ENCODE measurements around the gene TMOD3.

The TMOD3 gene

DNA sequence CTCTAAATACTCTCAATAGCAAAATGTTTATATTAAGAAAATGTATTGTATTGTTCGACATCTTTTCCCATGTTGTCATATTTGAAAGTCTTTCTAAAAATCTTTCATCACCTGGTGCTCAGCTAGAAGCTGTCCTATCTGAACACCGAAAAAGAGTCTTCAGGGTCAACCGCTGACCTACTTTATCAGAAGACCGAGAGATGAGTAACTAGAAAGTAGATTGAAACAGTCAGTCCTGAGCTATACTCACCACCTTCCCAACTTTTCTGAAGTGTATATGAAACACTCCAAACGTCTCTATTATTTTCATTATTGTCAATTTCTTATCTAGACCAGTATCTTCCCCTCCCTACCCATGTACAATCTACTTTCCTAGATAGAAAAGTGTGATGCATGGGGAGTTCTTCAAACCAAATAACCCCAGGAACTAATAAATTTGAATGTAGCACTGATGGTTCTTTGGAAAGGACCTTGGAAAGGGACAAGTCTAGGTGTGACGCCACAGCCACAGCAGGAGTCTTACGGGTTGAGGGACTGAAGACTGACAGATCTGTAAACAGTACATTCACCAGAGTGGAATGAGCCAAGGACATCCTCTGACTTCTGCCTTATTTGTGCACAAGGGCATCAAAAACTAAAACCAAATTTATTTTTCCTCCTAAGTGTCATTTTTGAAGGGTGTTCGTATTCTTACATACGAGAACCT, 58.6 kb downstream of the TMOD3 start:
- Histone ChIP-seq H3K9me3 (ENCODE audit: control insufficient read depth, low read depth, low read length) (no peaks in the 10 kb centered on the region), H3K36me3 (ENCODE audit: control insufficient read depth, low read depth, low read length) (no peaks in the 10 kb centered on the region), H3K27ac (ENCODE audit: low read length) (no peak overlapping the region)

DNA sequence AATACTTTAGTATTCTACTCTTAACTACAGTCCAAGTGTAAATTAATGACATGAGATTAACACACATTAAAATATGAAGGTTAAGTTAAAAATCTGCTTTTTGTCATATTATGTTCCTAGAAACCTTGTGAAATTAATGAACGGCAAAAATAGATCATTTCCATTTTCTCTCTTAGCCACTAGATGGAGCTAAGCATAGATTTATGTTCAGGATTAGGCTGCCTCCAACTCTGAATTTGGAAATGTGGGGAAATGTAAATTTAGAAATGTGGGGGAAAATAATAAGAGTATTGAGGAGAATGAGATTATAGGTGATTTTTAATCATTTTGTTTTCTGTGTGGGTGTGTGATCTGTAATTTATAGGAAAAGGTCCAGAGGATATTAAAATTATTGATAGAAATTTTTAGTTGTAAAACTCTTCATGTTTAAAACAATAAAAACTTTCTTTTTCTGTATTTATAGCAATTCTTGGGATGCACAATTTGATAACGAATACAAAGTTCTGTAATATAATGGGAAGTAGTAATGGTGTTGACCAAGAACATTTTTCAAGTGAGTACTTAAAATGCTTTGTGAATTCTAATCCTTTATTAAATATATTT, 59.2 kb downstream of the TMOD3 start:
- H3K36me3 ChIP-seq (ENCODE audit: control insufficient read depth, low read depth, low read length) = no peaks in the 10 kb centered on the region
- H3K4me1 ChIP-seq (ENCODE audit: control insufficient read depth, low read depth, low read length) = no peaks in the 10 kb centered on the region
- H3K9me3 ChIP-seq (ENCODE audit: control insufficient read depth, low read depth, low read length) = no peaks in the 10 kb centered on the region
- no peak overlapping the region for H3K27ac ChIP-seq (ENCODE audit: low read length)
- H3K27me3 ChIP-seq (ENCODE audit: control insufficient read depth, insufficient read depth, low read length) = no peaks in the 10 kb centered on the region
- H3K9ac ChIP-seq (ENCODE audit: low read length) = no peak overlapping the region
- no peak overlapping the region for H3K4me3 ChIP-seq (ENCODE audit: low read length)

More for the DNA sequence above, 58.6 kb downstream of the TMOD3 start:
- Histone ChIP-seq H3K4me3 (ENCODE audit: low read length) (no peak overlapping the region), H3K4me1 (ENCODE audit: control insufficient read depth, low read depth, low read length) (no peaks in the 10 kb centered on the region), H3K9ac (ENCODE audit: low read length) (no peak overlapping the region), H3K27me3 (ENCODE audit: control insufficient read depth, insufficient read depth, low read length) (no peaks in the 10 kb centered on the region)

DNA sequence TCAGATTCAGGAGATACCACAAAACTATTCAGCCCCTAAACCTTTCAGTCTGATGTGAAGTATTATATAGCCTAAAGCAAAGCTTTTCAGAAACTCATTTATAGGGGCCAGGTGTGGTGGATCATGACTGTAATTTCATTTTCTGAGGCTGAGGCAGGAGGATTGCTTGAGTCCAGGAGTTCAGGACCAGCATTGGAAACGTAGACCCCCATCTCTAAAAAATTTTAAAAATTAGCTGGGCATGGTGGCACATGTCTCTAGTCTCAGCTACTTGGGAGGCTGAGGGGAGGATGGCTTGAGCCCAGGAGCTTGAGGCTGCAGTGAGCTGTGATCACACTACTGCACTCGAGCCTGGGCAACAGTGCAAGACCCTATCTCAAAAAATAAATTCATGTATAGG, 60.0 kb downstream of the TMOD3 start:
- Histone ChIP-seq H3K36me3 (ENCODE audit: control insufficient read depth, low read depth, low read length) (peaks cover under 1% of the 10 kb centered on the region), H3K4me3 (ENCODE audit: low read length) (no peak overlapping the region), H3K27me3 (ENCODE audit: control insufficient read depth, insufficient read depth, low read length) (no peaks in the 10 kb centered on the region), H3K9ac (ENCODE audit: low read length) (no peak overlapping the region), H3K4me1 (ENCODE audit: control insufficient read depth, low read depth, low read length) (no peaks in the 10 kb centered on the region), H3K9me3 (ENCODE audit: control insufficient read depth, low read depth, low read length) (no peaks in the 10 kb centered on the region), H3K27ac (ENCODE audit: low read length) (no peak overlapping the region)

DNA sequence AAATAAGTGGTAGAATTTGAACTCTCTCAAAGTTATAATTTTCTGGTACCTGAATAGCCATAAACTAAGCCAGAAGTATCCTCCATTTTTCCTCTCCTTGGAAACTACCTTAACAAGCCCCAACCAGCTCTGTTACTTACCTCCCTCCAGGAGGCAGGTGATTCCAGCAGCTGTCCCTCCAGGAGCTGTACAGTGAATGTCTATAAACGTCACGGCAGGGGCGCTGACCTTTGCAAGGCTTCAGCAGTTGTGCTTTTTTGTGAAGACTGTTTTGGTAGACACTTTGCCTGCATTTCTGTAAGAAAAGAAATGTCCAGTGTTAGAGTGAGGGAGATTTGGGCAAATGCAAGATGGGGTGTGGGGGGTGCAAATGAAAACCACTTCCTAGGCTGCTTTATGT, 75.0 kb downstream of the TMOD3 start:
- Histone ChIP-seq H3K4me3 (ENCODE audit: low read length) (no peak overlapping the region), H3K27me3 (ENCODE audit: control insufficient read depth, insufficient read depth, low read length) (no peaks in the 10 kb centered on the region), H3K27ac (ENCODE audit: low read length) (no peak overlapping the region), H3K36me3 (ENCODE audit: control insufficient read depth, low read depth, low read length) (peaks cover 24% of the 10 kb centered on the region), H3K9me3 (ENCODE audit: control insufficient read depth, low read depth, low read length) (no peaks in the 10 kb centered on the region), H3K4me1 (ENCODE audit: control insufficient read depth, low read depth, low read length) (no peaks in the 10 kb centered on the region), H3K9ac (ENCODE audit: low read length) (no peak overlapping the region)

DNA sequence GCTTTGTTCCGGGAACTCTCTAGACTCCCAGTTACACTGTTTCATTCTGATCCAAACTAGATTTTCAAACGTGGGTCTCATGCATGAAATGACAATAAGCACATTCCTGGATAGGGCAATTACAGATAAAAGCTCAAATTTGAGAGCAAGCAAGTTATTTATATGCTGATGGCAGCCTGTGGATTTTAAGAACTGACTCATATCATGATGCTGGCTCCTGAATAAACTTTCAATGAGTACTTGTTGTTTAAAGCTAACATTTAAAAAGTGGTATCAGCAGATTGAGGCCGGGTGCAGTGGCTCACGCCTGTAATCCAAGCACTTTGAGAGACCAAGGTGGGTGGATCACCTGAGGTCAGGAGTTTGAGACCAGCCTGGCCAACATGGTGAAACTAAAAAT, 75.5 kb downstream of the TMOD3 start:
- Histone ChIP-seq H3K27ac (ENCODE audit: low read length) (no peak overlapping the region), H3K9me3 (ENCODE audit: control insufficient read depth, low read depth, low read length) (no peaks in the 10 kb centered on the region), H3K36me3 (ENCODE audit: control insufficient read depth, low read depth, low read length) (peaks cover 21% of the 10 kb centered on the region), H3K9ac (ENCODE audit: low read length) (no peak overlapping the region), H3K4me1 (ENCODE audit: control insufficient read depth, low read depth, low read length) (no peaks in the 10 kb centered on the region), H3K27me3 (ENCODE audit: control insufficient read depth, insufficient read depth, low read length) (no peaks in the 10 kb centered on the region), H3K4me3 (ENCODE audit: low read length) (no peak overlapping the region)

DNA sequence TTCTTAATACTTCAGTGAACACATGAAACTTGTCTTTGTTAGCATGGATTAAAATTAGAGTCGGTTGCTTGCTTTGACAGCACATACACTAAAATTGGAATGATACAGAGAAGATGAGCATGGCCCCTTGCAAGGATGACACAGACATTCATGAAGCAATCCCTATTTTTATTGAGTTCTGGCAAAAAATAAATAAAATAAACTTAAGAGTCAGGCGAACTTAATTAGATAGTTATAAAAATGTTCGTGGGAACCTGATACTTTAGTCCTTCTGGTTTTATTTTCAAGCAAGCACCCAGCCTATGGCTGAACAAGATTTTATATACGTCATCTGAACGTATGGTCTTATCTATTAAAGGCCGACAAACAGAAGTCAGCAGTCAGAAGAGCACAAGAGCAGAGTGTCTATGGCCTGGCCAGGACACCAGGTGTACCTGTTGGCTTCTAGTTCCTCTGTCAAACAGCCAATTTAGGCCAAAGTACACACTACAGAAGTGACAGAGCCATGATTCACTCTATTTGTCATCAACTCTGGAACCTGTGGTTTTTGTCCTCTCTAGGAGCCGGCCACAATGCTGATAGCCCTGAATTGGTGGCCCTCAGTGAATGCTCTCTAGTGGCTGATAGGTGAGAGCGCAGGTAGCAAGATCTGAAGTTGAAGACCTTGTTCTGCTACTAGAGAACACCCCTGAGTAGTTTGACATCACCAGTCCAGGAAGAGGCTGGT, 77.8 kb downstream of the TMOD3 start:
- Histone ChIP-seq H3K27ac (ENCODE audit: low read length) (no peak overlapping the region), H3K9ac (ENCODE audit: low read length) (no peak overlapping the region), H3K9me3 (ENCODE audit: control insufficient read depth, low read depth, low read length) (no peaks in the 10 kb centered on the region), H3K4me1 (ENCODE audit: control insufficient read depth, low read depth, low read length) (no peaks in the 10 kb centered on the region), H3K36me3 (ENCODE audit: control insufficient read depth, low read depth, low read length) (peaks cover 12% of the 10 kb centered on the region), H3K4me3 (ENCODE audit: low read length) (no peak overlapping the region), H3K27me3 (ENCODE audit: control insufficient read depth, insufficient read depth, low read length) (no peaks in the 10 kb centered on the region)

DNA sequence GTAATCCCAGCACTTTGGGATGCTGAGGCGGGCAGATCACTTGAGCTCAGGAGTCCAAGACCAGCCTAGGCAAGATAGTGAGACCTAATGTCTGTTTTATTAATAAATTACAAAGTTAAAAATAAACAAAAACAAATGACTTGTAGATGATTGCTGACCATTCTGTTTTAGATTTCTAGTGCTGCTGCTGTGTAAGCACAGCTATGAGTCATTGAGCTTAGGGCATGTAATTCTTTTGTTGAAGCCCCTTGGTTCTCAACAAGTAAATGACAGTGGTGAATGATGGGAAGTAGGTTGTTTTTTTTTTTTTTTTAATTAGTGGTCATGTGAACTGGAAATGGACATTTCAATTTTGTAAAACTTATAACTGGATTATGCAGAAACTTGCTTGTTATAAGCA, 78.9 kb downstream of the TMOD3 start:
- H3K27ac ChIP-seq (ENCODE audit: low read length) = no peak overlapping the region

DNA sequence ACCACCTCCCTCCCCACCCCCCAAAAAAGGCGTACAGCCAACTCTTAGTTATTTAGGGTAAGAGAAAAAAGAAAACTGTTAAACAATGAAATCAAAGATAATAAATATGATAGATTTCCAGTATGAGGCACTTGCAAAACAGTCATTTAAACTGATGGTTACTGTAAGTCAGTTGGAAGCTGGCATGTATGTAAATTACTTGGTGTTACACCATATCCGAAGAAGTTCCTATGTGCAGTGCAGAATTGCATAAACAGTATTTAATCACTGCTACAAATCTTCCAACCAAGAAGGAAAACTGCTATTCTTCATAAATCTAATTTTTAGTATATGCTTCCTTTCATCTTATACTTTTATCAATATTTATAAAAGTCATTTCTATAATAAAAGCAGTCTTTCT, 80.1 kb downstream of the TMOD3 start:
- no peak overlapping the region for H3K9ac ChIP-seq (ENCODE audit: low read length)

More for the DNA sequence above, 78.9 kb downstream of the TMOD3 start:
- H3K9me3 ChIP-seq (ENCODE audit: control insufficient read depth, low read depth, low read length) = no peaks in the 10 kb centered on the region
- H3K27me3 ChIP-seq (ENCODE audit: control insufficient read depth, insufficient read depth, low read length) = no peaks in the 10 kb centered on the region
- no peak overlapping the region for H3K9ac ChIP-seq (ENCODE audit: low read length)
- H3K4me1 ChIP-seq (ENCODE audit: control insufficient read depth, low read depth, low read length) = no peaks in the 10 kb centered on the region
- H3K4me3 ChIP-seq (ENCODE audit: low read length) = no peak overlapping the region
- peaks cover 10% of the 10 kb centered on the region for H3K36me3 ChIP-seq (ENCODE audit: control insufficient read depth, low read depth, low read length)

DNA sequence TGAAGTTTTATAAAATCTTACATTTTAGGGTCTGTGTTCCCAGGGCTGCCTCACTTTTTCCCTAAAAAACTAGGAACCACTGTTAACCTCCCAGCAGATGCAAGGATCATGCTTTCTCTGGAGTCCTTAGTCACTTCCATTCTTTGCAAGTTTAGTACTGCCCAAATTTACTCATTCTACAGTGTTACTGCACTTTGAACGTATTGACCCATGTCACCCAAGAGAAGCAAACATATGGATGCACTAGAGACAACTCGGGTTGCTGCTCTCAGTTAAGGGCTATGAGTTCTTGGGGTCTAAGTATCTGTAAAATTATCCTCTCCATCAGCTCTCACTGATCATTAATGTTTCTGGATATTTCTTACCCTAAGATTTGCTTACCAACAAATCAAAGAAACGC, 83.1 kb downstream of the TMOD3 start:
- no peaks in the 10 kb centered on the region for H3K4me1 ChIP-seq (ENCODE audit: control insufficient read depth, low read depth, low read length)

More for the DNA sequence above, 80.1 kb downstream of the TMOD3 start:
- Histone ChIP-seq H3K4me1 (ENCODE audit: control insufficient read depth, low read depth, low read length) (no peaks in the 10 kb centered on the region), H3K9me3 (ENCODE audit: control insufficient read depth, low read depth, low read length) (no peaks in the 10 kb centered on the region), H3K27ac (ENCODE audit: low read length) (no peak overlapping the region), H3K27me3 (ENCODE audit: control insufficient read depth, insufficient read depth, low read length) (no peaks in the 10 kb centered on the region), H3K36me3 (ENCODE audit: control insufficient read depth, low read depth, low read length) (peaks cover 8% of the 10 kb centered on the region), H3K4me3 (ENCODE audit: low read length) (no peak overlapping the region)

DNA sequence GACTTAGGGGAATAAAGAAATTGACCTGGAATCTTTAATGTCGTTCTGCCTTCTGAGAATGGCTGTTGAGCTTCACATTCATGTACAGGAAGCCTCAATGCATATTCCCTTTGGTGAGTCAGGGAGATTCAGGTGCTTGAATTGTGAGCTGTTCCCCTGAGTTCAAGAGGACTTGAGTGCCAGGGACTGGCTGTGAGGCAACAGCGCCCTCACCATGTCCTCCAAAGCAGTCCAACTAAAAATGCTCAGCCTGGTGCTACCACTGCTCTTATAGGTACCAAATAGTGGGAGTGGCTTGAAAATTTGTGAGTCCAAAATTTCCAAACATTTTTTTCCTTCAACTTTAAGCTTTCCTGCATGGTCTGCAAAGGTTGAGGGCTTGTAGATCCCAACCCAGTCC, 88.0 kb downstream of the TMOD3 start:
- Histone ChIP-seq H3K36me3 (ENCODE audit: control insufficient read depth, low read depth, low read length) (no peaks in the 10 kb centered on the region), H3K27me3 (ENCODE audit: control insufficient read depth, insufficient read depth, low read length) (no peaks in the 10 kb centered on the region), H3K4me1 (ENCODE audit: control insufficient read depth, low read depth, low read length) (no peaks in the 10 kb centered on the region), H3K27ac (ENCODE audit: low read length) (no peak overlapping the region), H3K9ac (ENCODE audit: low read length) (no peak overlapping the region), H3K4me3 (ENCODE audit: low read length) (no peak overlapping the region), H3K9me3 (ENCODE audit: control insufficient read depth, low read depth, low read length) (no peaks in the 10 kb centered on the region)

More for the DNA sequence above, 83.1 kb downstream of the TMOD3 start:
- peaks cover 8% of the 10 kb centered on the region for H3K36me3 ChIP-seq (ENCODE audit: control insufficient read depth, low read depth, low read length)
- no peaks in the 10 kb centered on the region for H3K27me3 ChIP-seq (ENCODE audit: control insufficient read depth, insufficient read depth, low read length)
- no peak overlapping the region for H3K4me3 ChIP-seq (ENCODE audit: low read length)
- no peak overlapping the region for H3K9ac ChIP-seq (ENCODE audit: low read length)
- H3K9me3 ChIP-seq (ENCODE audit: control insufficient read depth, low read depth, low read length) = no peaks in the 10 kb centered on the region
- no peak overlapping the region for H3K27ac ChIP-seq (ENCODE audit: low read length)

DNA sequence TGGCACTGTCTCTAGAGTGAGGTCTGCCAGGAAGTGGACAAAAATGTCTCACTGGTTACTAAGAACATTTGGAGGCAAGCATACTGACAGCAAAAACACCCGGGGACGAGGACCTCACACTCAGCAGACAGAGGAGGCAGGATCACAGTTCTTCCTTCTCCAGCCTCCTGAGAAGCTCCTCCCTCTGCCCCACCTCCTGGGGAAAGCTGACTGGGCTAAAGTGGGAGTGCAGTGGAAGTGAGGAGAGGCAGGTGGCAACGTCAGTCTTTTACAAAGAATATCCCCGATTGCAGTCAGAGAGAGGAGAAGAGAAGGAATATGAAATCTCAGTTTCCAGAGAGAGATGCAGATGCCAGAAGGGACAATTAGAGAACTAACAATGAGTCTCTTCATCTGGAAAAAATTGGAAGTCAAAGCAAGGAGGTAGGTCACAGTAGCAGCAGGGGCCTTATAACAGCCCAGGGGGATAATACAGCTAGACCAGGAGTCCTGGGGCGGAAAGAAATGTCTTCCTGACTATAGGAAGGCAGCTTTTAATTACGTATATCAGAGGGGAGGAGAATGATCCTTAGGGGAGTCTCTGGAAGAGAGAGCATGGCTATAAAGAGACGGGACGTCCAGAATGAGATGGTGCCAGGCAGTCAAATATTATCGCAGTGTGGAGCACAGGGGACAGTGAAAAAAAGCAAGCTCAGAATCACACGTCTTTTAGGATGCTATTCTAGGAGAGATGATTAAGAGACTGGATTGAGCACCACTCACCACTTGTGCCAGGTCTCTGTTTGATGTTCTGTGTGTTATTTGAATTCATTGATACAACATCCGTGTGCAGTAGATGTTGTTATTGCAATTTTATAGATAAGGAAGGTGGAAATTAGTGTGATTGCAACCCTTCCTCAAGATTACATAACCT, 95.0 kb downstream of the TMOD3 start:
- H3K4me3 ChIP-seq (ENCODE audit: low read length) = no peak overlapping the region
- H3K9ac ChIP-seq (ENCODE audit: low read length) = no peak overlapping the region
- no peak overlapping the region for H3K27ac ChIP-seq (ENCODE audit: low read length)
- H3K36me3 ChIP-seq (ENCODE audit: control insufficient read depth, low read depth, low read length) = peaks cover 5% of the 10 kb centered on the region
- no peaks in the 10 kb centered on the region for H3K9me3 ChIP-seq (ENCODE audit: control insufficient read depth, low read depth, low read length)
- H3K4me1 ChIP-seq (ENCODE audit: control insufficient read depth, low read depth, low read length) = no peaks in the 10 kb centered on the region
- H3K27me3 ChIP-seq (ENCODE audit: control insufficient read depth, insufficient read depth, low read length) = no peaks in the 10 kb centered on the region
